GM12891 (cell line): ENCODE data around the gene MIF.

Experiments used
- POLR2A ChIP-seq: IDR thresholded peaks from 2 replicates; pipeline ENCODE4 v1.6.1; 2011; ENCODE audit warnings: low read depth, low read length, control low read depth
- POLR2AphosphoS5 ChIP-seq: IDR thresholded peaks from 2 replicates; pipeline ENCODE4 v1.6.1; 2011; ENCODE audit warnings: low read depth, low read length, control low read depth
- SPI1 ChIP-seq: IDR thresholded peaks from 2 replicates; pipeline ENCODE4 v1.6.1; 2011; ENCODE audit warnings: low read depth, low read length, control low read depth

- no peak for TF ChIP-seq POLR2A
- TF ChIP-seq SPI1: 0 out of 2 replicates have a peak, but pooled peaks have one; percentile 5
- no peak for TF ChIP-seq POLR2AphosphoS5
Observed at GRCh38 chr22:23874871-23875270, 19.3 kb upstream of the MIF start.
